ENCODE measurements around the gene VAMP1. TPM values are rescaled to one million over a fixed set of nuclear protein-coding genes. Genes with fewer than 3 reads are reported as not detected.

VAMP1 gene
- total and polyA plus RNA-seq, 9 of the 15 experiments (the other 6 are each of a cell fraction or from before 2014, with no cell fraction given), result 0.76 to 13.2 (median 4.2) TPM

- Histone ChIP-seq H2AFZ (ENCODE audit: low read depth, low read length) (no peak overlapping the region), H3K4me1 (replicated peaks in 1 of 2; ENCODE audit: control insufficient read depth in 2 of 2, insufficient read depth in 2 of 2, low read length in 2 of 2) (peaks cover 2 to 5% of the 10 kb centered on the region in 2 experiments; a peak in 4 of 5 replicates)
Measured at GRCh38 chr12:6420364-6420763, 50.1 kb downstream of the VAMP1 start.

More at GRCh38 chr12:6420364-6420763, 50.1 kb downstream of the VAMP1 start:
- Histone ChIP-seq H3K9ac (ENCODE audit: insufficient read depth in 1 of 2, low read depth in 2 of 2, low read length in 2 of 2) (no peak overlapping the region), H3K79me2 (ENCODE audit: control insufficient read depth, insufficient read depth, low read length) (no peaks in the 10 kb centered on the region), H4K20me1 (replicated peaks; ENCODE audit: control insufficient read depth, insufficient read depth, low read length) (no peaks in the 10 kb centered on the region), H3K36me3 (ENCODE audit: control insufficient read depth, insufficient read depth, low read length) (no peaks in the 10 kb centered on the region), H3K9me1 (ENCODE audit: control insufficient read depth, insufficient read depth, low read length) (no peaks in the 10 kb centered on the region), H3K4me2 (ENCODE audit: insufficient read depth, low read length) (no peak overlapping the region), H3K4me3 (no peak overlapping the region), H3K27ac (ENCODE audit: extremely low read depth, low read depth, low read length) (no peak overlapping the region), H3K27me3 (ENCODE audit: control insufficient read depth in 2 of 2, insufficient read depth in 2 of 2, low read length in 2 of 2) (no peaks in the 10 kb centered on the region), H3K9me3 (replicated peaks; ENCODE audit: control insufficient read depth, insufficient read depth, low read depth, low read length) (no peaks in the 10 kb centered on the region)
- ChIA-PET POLR2A (interaction anchor here (0.5 to 0.6 kb wide), 3 partner anchors 29 to 938 kb away, joined by 3 read pairs; partner anchors contain the start of gene GAPDH), CTCF (ENCODE audit: low intra/inter-chr PET ratio) (no interaction called here)
- no TSS peak for BruUV-seq (replicated peaks)
- no peak for DNase-seq (ENCODE audit: extremely low read depth in 1 of 4, low spot score in 3 of 4)
- TF ChIP-seq AFF4 (CRISPR knock-in tag; IDR thresholded peaks at IDR 0.05), result no peak
- TF ChIP-seq HNRNPH1 (optimal IDR thresholded peaks at IDR 0.05; ENCODE audit: low read depth, low read length), result no peak
- no peak for TF ChIP-seq SOX6 (IDR thresholded peaks at IDR 0.05)
- no peak for TF ChIP-seq FOS (IDR thresholded peaks at IDR 0.05; ENCODE audit: extremely low read depth, insufficient read length)
- TF ChIP-seq ZFX (CRISPR knock-in tag; IDR thresholded peaks at IDR 0.05), result no peak
- TF ChIP-seq SETDB1 (IDR thresholded peaks at IDR 0.05; ENCODE audit: low read length), result no peak
- no peak for TF ChIP-seq ZMIZ1 (IDR thresholded peaks at IDR 0.05; ENCODE audit: low read depth in 2 of 2, low read length in 2 of 2)
- no peak for TF ChIP-seq HES1 (IDR thresholded peaks at IDR 0.05; ENCODE audit: low read depth)
- FAIRE-seq, result no peak
- intact Hi-C loops (cut with micrococcal nuclease), result loop anchor here (5.0 kb wide), 1 partner anchor 93 kb away; no protein-coding TSS in a partner anchor
- WGBS (ENCODE audit: insufficient coverage, low coverage, missing lambda C conversion rate), result 59% methylated on average over 3 of the region's 4 CpGs
- in situ Hi-C loops (cut with MboI), result loop anchor here (5.0 kb wide), 1 partner anchor 42 kb away; no protein-coding TSS in a partner anchor
- ATAC-seq, result no peak
